Left ventricle myocardium inferior (tissue), 1 donor: Measurements from ENCODE around the gene FAM83F. TPM values are rescaled to one million over a fixed set of nuclear protein-coding genes. Genes with fewer than 3 reads are reported as not detected.

Experiments used
- DNase-seq: peaks from one replicate; pipeline ENCODE4 v3.0.0-alpha.2; 2020
- H3K27ac ChIP-seq: fragments of 200-600 bp; replicated peaks from 2 replicates; pipeline ENCODE4 v1.8.0; 2021
- H3K27me3 ChIP-seq: fragments of 200-600 bp; 2 replicates; pipeline ENCODE4 v1.8.0; 2021; ENCODE audit warnings: low read depth
- H3K36me3 ChIP-seq: fragments of 200-600 bp; 2 replicates; pipeline ENCODE4 v1.8.0; 2021
- H3K4me1 ChIP-seq: fragments of 200-600 bp; 2 replicates; pipeline ENCODE4 v1.8.0; 2021
- H3K4me3 ChIP-seq: fragments of 200-600 bp; 2 replicates; pipeline ENCODE4 v1.8.0; 2021; ENCODE audit warnings: mild to moderate bottlenecking, moderate library complexity
- H3K9me3 ChIP-seq: fragments of 200-600 bp; replicated peaks from 2 replicates; pipeline ENCODE4 v1.8.0; 2021
- intact Hi-C: fragments of 100-400 bp; cut with micrococcal nuclease; formaldehyde crosslinking; loops from one replicate; pipeline ENCODE4 v1.11.0; 2022
- total RNA-seq: library from RNA; stranded (reverse); fragmentation: NEBNext Ultra II Directional; extraction: Animal tissue kit (Norgen Biotek cat#: 25700); gene quantifications from one replicate; pipeline ENCODE4 v1.2.1, GENCODE V29; 2021
- TF ChIP-seq, protein P1 (sequence below): fragments of 200-600 bp; IDR thresholded peaks from 2 replicates; pipeline ENCODE4 v1.8.0; 2021; ENCODE audit warnings: antibody characterized with exemption, mild to moderate bottlenecking, borderline replicate concordance
- donor health status: DM: no; HTN: yes; CAD: no; lungs with severe emphysema.

Gene FAM83F
- total RNA-seq, 1 donor from 2014 or later, result 4.4 TPM

DNA sequence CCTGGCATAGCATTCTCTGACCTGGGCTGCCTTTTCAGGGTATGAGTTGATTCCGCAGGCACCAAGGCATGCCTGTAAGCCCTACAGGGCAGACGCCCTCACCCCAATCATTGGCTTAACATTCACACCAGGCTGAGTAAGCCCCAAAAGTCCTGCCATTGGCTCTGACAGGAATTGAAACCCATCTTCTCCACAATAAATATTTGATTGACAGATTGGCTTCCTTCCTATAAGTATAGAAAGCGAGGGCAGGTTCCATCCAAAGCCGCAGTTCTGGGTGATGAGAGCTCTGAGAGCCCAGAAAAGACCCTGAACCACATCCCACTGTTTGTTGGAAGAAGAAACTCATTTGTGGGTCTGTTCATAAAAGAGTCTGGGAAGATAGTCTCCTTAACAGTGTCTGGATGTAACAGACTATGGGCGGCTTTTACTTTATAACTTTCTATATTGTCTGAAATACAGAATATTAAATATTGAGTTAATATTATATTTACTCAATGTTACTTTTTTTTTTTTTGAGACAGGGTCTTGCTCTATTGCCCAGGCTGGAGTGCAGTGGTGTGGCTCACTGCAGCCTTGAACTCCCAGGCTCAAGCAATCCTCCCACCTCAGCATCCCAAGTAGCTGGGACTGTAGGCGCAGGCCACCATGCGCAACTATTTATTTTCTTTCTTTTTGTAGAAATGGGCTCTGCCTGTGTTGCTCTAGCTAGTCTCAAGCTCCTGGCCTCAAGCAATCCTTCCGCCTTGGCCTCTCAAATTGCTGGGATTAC lies 46.8 kb downstream of the FAM83F start:
- Histone ChIP-seq H3K9me3 (no peaks in the 10 kb centered on the region), H3K27ac (peak overlapping the region; percentile 72), H3K27me3 (peaks cover 30% of the 10 kb centered on the region), H3K4me1 (peaks cover 53% of the 10 kb centered on the region), H3K4me3 (no peak overlapping the region), H3K36me3 (no peaks in the 10 kb centered on the region)
- intact Hi-C loops, result no loop called here
- no peak for DNase-seq
- TF ChIP-seq, protein P1, sequence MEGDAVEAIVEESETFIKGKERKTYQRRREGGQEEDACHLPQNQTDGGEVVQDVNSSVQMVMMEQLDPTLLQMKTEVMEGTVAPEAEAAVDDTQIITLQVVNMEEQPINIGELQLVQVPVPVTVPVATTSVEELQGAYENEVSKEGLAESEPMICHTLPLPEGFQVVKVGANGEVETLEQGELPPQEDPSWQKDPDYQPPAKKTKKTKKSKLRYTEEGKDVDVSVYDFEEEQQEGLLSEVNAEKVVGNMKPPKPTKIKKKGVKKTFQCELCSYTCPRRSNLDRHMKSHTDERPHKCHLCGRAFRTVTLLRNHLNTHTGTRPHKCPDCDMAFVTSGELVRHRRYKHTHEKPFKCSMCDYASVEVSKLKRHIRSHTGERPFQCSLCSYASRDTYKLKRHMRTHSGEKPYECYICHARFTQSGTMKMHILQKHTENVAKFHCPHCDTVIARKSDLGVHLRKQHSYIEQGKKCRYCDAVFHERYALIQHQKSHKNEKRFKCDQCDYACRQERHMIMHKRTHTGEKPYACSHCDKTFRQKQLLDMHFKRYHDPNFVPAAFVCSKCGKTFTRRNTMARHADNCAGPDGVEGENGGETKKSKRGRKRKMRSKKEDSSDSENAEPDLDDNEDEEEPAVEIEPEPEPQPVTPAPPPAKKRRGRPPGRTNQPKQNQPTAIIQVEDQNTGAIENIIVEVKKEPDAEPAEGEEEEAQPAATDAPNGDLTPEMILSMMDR, result no peak

DNA sequence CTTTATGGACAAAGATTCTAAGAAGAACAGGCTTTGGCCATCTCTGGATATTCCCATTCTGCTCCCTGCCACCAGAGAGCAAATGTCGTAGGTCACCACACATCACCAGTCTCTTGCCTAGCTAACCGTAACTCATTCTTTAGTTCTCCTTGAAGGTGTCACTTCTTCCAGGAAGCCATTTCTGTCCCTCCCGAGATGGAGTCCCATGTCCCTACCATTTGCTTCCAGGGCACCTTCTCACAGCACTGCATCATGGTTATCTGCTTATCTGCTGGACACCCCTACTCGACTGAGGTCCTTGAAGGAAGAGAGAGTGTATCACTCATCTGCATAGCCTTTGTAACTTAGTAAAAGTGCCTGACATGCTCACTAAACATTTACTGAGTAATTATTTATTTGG lies 47.6 kb downstream of the FAM83F start:
- no peaks in the 10 kb centered on the region for H3K36me3 ChIP-seq
- TF ChIP-seq, protein P1, result no peak
- peak overlapping the region; percentile 95 for H3K27ac ChIP-seq
- H3K4me3 ChIP-seq, result no peak overlapping the region
- peaks cover 25% of the 10 kb centered on the region for H3K27me3 ChIP-seq
- peaks cover 57% of the 10 kb centered on the region for H3K4me1 ChIP-seq
- no peak for DNase-seq
- intact Hi-C loops, result no loop called here
- H3K9me3 ChIP-seq, result no peaks in the 10 kb centered on the region

DNA sequence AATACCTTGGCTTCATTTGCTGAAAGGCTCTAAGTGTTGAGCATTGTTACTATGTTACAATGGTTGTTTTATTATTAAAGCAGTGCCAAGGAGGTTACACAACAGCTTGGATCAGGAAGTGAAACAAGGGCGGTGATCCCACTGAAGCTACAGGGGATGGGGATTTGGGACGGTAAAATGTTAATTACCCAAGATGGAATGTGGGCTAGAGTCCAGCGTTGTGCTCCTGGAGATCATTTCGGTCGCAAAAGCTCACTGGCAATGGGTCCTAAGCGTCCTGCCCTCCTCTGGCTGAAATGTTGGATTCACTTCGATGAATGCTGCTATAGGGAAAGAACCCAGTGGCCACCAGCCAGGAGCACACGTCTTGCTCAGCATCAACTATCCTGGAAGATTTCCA lies 48.3 kb downstream of the FAM83F start:
- DNase-seq, result no peak
- intact Hi-C loops, result no loop called here
- peaks cover 19% of the 10 kb centered on the region for H3K27me3 ChIP-seq

GRCh38 chr22:40043793-40044101 lies 49.0 kb downstream of the FAM83F start:
- Histone ChIP-seq H3K4me1 (peaks cover 57% of the 10 kb centered on the region), H3K9me3 (no peaks in the 10 kb centered on the region), H3K27ac (peak overlapping the region; percentile 95), H3K36me3 (no peaks in the 10 kb centered on the region), H3K4me3 (peak overlapping the region; percentile 72), H3K27me3 (peaks cover 12% of the 10 kb centered on the region)
- intact Hi-C loops, result no loop called here
- no peak for DNase-seq
- TF ChIP-seq, protein P1, result no peak

More for the DNA sequence above, 48.3 kb downstream of the FAM83F start:
- Histone ChIP-seq H3K9me3 (no peaks in the 10 kb centered on the region), H3K27ac (peak overlapping the region; percentile 95), H3K4me3 (peak overlapping the region; percentile 72), H3K4me1 (peaks cover 57% of the 10 kb centered on the region), H3K36me3 (no peaks in the 10 kb centered on the region)
- TF ChIP-seq, protein P1, result no peak

- peak overlapping the region; percentile 72 for H3K4me3 ChIP-seq
- intact Hi-C loops, result no loop called here
- H3K36me3 ChIP-seq, result no peaks in the 10 kb centered on the region
- peak; percentile 98 for DNase-seq
- H3K9me3 ChIP-seq, result no peaks in the 10 kb centered on the region
- peaks cover 57% of the 10 kb centered on the region for H3K4me1 ChIP-seq
- peak overlapping the region; percentile 95 for H3K27ac ChIP-seq
- TF ChIP-seq, protein P1, result no peak
- H3K27me3 ChIP-seq, result peaks cover 8% of the 10 kb centered on the region
Observed at GRCh38 chr22:40044102-40044869, 49.5 kb downstream of the FAM83F start.
